HG02642 (cell line): ENCODE data around the gene PSAPL1.

Experiments
- ATAC-seq: cut with Tn5 transposase; IDR thresholded peaks from one replicate; pipeline ENCODE4 v1.9.1; 2021; ENCODE audit warnings: mild to moderate bottlenecking; ENCODE audit not compliant: unreplicated experiment, poor library complexity

PSAPL1 gene

GRCh38 chr4:7384929-7385890, 49.5 kb downstream of the PSAPL1 start:
- ATAC-seq = no peak

- no peak for ATAC-seq
Measured at GRCh38 chr4:7384003-7384928, 50.5 kb downstream of the PSAPL1 start.

- ATAC-seq = no peak
Measured at GRCh38 chr4:7383266-7383665, 51.5 kb downstream of the PSAPL1 start.

GRCh38 chr4:7382634-7383014, 52.1 kb downstream of the PSAPL1 start:
- no peak for ATAC-seq

- ATAC-seq = no peak
Measured at GRCh38 chr4:7381890-7382633, 52.7 kb downstream of the PSAPL1 start.

- ATAC-seq = no peak
Measured at GRCh38 chr4:7381221-7381889, 53.4 kb downstream of the PSAPL1 start.
